ENCODE measurements around the gene TBXA2R. TPM values are rescaled to one million over a fixed set of nuclear protein-coding genes. Genes with fewer than 3 reads are reported as not detected.

TBXA2R gene
- total RNA-seq, 2 experiments from 2014 or later = 0.47 to 0.75 TPM

DNA sequence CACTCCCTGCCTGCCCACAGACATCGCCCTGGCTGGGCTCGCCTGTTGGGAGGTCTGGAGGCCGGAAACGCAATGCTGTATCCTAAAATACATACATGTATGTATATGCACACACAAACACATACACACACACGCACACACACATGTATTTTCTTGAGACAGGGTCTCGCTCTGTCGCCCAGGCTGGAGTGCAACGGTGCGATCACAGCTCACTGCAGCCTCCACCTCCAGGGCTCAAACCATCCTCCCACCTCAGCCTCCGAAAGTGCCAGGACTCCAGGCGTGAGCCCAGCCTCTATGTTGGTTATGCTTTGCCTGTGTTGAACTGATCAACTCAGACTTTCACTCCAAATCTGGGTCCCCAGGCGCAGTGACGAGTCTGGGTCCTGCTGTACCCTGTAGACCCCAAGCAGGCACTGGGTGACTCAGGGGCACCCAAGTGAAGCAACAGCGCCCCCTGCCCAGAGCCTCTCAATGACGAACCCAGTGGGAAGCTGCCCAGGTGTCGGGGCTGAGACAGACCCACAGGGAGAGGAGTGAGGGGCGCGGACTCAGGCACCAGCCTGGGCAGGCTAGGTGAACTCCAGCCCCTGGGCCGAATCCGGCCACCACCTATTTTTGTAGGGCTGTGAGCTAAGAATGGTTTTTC, 47.3 kb upstream of the TBXA2R start:
- no peak for ATAC-seq (ENCODE audit: poor library complexity)
- DNase-seq = peak in 2 of 14 experiments; percentile 19 to 27
- ChIA-PET CTCF (no interaction called here), POLR2A (no interaction called here)
- H3K27ac ChIP-seq (ENCODE audit: low read depth in 1 of 2, low read length in 2 of 2) = no peak overlapping the region
- intact Hi-C loops (cut with DNase I, micrococcal nuclease) = no loop called here
- no peaks in the 10 kb centered on the region for H3K27me3 Mint-ChIP-seq
- H3K36me3 Mint-ChIP-seq (ENCODE audit: low read depth) = peaks cover 15% of the 10 kb centered on the region
- TF ChIP-seq, protein P1, sequence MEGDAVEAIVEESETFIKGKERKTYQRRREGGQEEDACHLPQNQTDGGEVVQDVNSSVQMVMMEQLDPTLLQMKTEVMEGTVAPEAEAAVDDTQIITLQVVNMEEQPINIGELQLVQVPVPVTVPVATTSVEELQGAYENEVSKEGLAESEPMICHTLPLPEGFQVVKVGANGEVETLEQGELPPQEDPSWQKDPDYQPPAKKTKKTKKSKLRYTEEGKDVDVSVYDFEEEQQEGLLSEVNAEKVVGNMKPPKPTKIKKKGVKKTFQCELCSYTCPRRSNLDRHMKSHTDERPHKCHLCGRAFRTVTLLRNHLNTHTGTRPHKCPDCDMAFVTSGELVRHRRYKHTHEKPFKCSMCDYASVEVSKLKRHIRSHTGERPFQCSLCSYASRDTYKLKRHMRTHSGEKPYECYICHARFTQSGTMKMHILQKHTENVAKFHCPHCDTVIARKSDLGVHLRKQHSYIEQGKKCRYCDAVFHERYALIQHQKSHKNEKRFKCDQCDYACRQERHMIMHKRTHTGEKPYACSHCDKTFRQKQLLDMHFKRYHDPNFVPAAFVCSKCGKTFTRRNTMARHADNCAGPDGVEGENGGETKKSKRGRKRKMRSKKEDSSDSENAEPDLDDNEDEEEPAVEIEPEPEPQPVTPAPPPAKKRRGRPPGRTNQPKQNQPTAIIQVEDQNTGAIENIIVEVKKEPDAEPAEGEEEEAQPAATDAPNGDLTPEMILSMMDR (IDR thresholded peaks at IDR 0.05) = no peak
- peaks cover 0 to 8% of the 10 kb centered on the region in 2 experiments for H3K9me3 ChIP-seq (ENCODE audit: control insufficient read depth in 1 of 2, insufficient read depth in 1 of 2, low read length in 2 of 2)
- no peaks in the 10 kb centered on the region for H3K27me3 ChIP-seq (ENCODE audit: control insufficient read depth in 1 of 2, insufficient read depth in 2 of 2, low read length in 2 of 2)
- H3K4me1 Mint-ChIP-seq (ENCODE audit: low read depth) = no peaks in the 10 kb centered on the region
- no peak overlapping the region for H3K4me3 ChIP-seq (ENCODE audit: low read length)
- H3K4me1 ChIP-seq (ENCODE audit: insufficient read depth, low read length) = no peaks in the 10 kb centered on the region
- H3K4me3 Mint-ChIP-seq = no peak overlapping the region
- no peak overlapping the region for H3K27ac Mint-ChIP-seq
- H3K9me3 Mint-ChIP-seq = no peaks in the 10 kb centered on the region
- peaks cover 53% of the 10 kb centered on the region for H3K36me3 ChIP-seq (ENCODE audit: insufficient read depth, low read length)

DNA sequence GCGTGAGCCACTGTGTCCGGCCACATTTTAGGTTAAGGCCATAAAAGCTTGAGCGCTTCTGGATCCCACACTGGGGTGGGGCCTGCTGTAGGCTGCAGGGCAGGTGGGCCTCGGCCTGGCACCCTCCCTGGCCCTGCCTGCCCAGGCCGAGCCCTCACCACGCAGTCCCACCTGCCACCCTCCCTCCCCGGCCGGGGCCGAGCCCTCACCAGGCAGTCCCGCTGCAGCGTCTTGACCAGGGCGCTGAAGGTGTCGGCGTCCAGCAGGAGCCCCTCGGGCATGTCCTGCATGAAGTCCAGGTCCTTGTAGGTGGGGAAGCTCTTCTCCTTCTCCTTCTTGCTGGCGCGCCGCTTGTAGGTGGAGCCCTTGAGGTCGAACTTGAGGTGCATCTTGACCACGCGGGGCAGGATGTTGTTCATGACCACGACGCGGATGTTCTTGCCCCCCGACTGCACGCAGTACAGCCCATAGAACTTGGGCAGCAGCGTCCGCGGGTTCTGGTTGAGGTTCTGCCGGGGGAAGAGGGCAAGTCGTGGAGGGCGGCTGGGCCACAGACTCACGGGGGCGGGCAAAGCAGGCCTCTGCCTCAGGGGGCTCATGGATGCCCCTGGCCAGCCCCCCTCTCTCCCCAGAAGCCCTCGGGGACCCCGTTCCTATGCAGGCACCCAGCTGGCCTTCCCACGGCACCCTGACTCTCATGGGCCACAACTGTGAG, 46.6 kb upstream of the TBXA2R start:
- H3K9me3 Mint-ChIP-seq = no peaks in the 10 kb centered on the region
- H3K27me3 Mint-ChIP-seq = no peaks in the 10 kb centered on the region
- ATAC-seq (ENCODE audit: poor library complexity) (no peak), DNase-seq (no peak)
- POLR2A ChIA-PET = no interaction called here
- intact Hi-C loops (cut with DNase I, micrococcal nuclease) = no loop called here
- CTCF ChIA-PET = no interaction called here
- TF ChIP-seq, protein P1 (IDR thresholded peaks at IDR 0.05) = no peak
- H3K9me3 ChIP-seq (ENCODE audit: control insufficient read depth in 1 of 2, insufficient read depth in 1 of 2, low read length in 2 of 2) = peaks cover 0 to 8% of the 10 kb centered on the region in 2 experiments
- no peaks in the 10 kb centered on the region for H3K4me1 ChIP-seq (ENCODE audit: insufficient read depth, low read length)
- H3K4me1 Mint-ChIP-seq (ENCODE audit: low read depth) = no peaks in the 10 kb centered on the region
- H3K27ac ChIP-seq (ENCODE audit: low read depth in 1 of 2, low read length in 2 of 2) = no peak overlapping the region
- H3K4me3 ChIP-seq (ENCODE audit: low read length) = no peak overlapping the region
- no peak overlapping the region for H3K27ac Mint-ChIP-seq
- H3K27me3 ChIP-seq (ENCODE audit: control insufficient read depth in 1 of 2, insufficient read depth in 2 of 2, low read length in 2 of 2) = no peaks in the 10 kb centered on the region
- peaks cover 51% of the 10 kb centered on the region for H3K36me3 ChIP-seq (ENCODE audit: insufficient read depth, low read length)
- no peak overlapping the region for H3K4me3 Mint-ChIP-seq
- peaks cover 12% of the 10 kb centered on the region for H3K36me3 Mint-ChIP-seq (ENCODE audit: low read depth)

DNA sequence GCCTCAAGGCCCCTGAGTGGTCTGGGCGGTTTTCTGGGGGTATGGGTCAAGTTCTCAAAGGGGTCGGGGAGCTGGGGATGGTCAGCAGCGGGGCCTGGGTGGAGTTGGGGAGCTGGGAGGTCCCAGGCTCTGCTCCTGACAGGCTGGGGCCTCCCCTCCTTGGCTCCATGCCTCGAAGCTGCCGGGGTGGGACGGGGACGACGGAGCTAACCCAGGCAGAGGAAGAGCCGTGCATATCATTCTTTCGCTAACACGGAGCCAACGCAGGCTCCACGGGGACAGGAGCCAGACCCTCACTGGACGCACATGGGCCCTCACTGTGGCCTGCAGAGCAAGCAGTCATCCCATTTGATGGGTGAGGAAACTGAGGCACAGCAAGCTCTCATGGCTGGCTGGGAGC, 45.7 kb upstream of the TBXA2R start:
- no peaks in the 10 kb centered on the region for H3K9me3 Mint-ChIP-seq
- H3K27me3 ChIP-seq (ENCODE audit: control insufficient read depth in 1 of 2, insufficient read depth in 2 of 2, low read length in 2 of 2) = no peaks in the 10 kb centered on the region
- peaks cover 46% of the 10 kb centered on the region for H3K36me3 ChIP-seq (ENCODE audit: insufficient read depth, low read length)
- ChIA-PET POLR2A (no interaction called here), CTCF (no interaction called here)
- ATAC-seq (ENCODE audit: poor library complexity) = no peak
- H3K36me3 Mint-ChIP-seq (ENCODE audit: low read depth) = peaks cover 5% of the 10 kb centered on the region
- no peaks in the 10 kb centered on the region for H3K4me1 Mint-ChIP-seq (ENCODE audit: low read depth)
- peaks cover 0 to 6% of the 10 kb centered on the region in 2 experiments for H3K9me3 ChIP-seq (ENCODE audit: control insufficient read depth in 1 of 2, insufficient read depth in 1 of 2, low read length in 2 of 2)
- intact Hi-C loops (cut with DNase I, micrococcal nuclease) = no loop called here
- no peak overlapping the region for H3K4me3 Mint-ChIP-seq
- TF ChIP-seq, protein P1 (IDR thresholded peaks at IDR 0.05) = no peak
- no peak for DNase-seq
- H3K27ac ChIP-seq (ENCODE audit: low read depth in 1 of 2, low read length in 2 of 2) = no peak overlapping the region
- H3K4me3 ChIP-seq (ENCODE audit: low read length) = no peak overlapping the region
- no peak overlapping the region for H3K27ac Mint-ChIP-seq
- H3K27me3 Mint-ChIP-seq = no peaks in the 10 kb centered on the region
- H3K4me1 ChIP-seq (ENCODE audit: insufficient read depth, low read length) = no peaks in the 10 kb centered on the region

Measured in CD4-positive, alpha-beta T cell (primary cell).